Measurements from ENCODE around the gene SIL1. TPM values are rescaled to one million over a fixed set of nuclear protein-coding genes. Genes with fewer than 3 reads are reported as not detected.
"Not testable (repeated sequence)": the region's sequence is repeated elsewhere in the genome, so short reads cannot be mapped to it uniquely, and the experiment has no call there.

SIL1 gene
- total and polyA plus RNA-seq, 10 donors: 23.4 to 42.3 (median 32.6) TPM

DNA sequence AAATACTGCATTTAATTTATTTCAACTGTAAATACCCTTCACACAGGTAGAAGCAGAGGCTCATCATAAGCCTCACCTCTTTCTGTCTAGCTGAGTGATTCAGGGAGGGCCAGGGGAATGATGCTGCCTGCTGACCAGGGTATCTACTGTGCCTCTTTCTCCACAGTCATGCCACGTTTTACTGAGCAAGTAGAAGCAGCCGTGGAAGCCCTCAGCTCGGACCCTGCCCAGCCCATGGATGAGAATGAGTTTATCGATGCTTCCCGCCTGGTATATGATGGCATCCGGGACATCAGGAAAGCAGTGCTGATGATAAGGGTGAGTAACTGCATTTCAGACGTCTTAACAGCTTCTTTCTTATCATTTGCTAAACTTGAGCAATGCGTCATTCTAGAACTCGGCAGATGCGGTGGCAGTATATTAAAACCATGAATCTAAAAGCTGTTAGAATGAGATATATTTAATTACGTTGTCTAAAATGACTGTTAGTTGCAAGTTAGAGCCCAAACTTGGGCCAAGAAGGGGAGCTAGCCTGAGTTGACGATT, 273.0 kb downstream of the SIL1 start:
- no peaks in the 10 kb centered on the region for H3K9me3 ChIP-seq
- H3K27ac ChIP-seq: no peak overlapping the region
- 90 to 96% (median 95%) methylated on average over 12 of the region's 12 CpGs for WGBS, 5 donors
- H3K27me3 ChIP-seq (replicated peaks in 1 of 7): no peaks in the 10 kb centered on the region
- no peak overlapping the region for H3K4me3 ChIP-seq
- peaks cover 0 to 82% (median 46%) of the 10 kb centered on the region in 6 donors for H3K36me3 ChIP-seq
- intact Hi-C loops (cut with DNase I; ENCODE audit: low total_unique reads): loop anchor here (10.0 kb wide), 1 partner anchor 90 kb away; no protein-coding TSS in a partner anchor
- DNase-seq: no peak
- TF ChIP-seq POLR2A (IDR thresholded peaks at IDR 0.05): no peak
- TF ChIP-seq, protein P1, sequence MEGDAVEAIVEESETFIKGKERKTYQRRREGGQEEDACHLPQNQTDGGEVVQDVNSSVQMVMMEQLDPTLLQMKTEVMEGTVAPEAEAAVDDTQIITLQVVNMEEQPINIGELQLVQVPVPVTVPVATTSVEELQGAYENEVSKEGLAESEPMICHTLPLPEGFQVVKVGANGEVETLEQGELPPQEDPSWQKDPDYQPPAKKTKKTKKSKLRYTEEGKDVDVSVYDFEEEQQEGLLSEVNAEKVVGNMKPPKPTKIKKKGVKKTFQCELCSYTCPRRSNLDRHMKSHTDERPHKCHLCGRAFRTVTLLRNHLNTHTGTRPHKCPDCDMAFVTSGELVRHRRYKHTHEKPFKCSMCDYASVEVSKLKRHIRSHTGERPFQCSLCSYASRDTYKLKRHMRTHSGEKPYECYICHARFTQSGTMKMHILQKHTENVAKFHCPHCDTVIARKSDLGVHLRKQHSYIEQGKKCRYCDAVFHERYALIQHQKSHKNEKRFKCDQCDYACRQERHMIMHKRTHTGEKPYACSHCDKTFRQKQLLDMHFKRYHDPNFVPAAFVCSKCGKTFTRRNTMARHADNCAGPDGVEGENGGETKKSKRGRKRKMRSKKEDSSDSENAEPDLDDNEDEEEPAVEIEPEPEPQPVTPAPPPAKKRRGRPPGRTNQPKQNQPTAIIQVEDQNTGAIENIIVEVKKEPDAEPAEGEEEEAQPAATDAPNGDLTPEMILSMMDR (IDR thresholded peaks at IDR 0.05 in 8 of 11, conservative IDR thresholded peaks at IDR 0.05 in 3 of 11): no peak
- peaks cover 0 to 15% (median 5%) of the 10 kb centered on the region in 6 donors for H3K4me1 ChIP-seq

DNA sequence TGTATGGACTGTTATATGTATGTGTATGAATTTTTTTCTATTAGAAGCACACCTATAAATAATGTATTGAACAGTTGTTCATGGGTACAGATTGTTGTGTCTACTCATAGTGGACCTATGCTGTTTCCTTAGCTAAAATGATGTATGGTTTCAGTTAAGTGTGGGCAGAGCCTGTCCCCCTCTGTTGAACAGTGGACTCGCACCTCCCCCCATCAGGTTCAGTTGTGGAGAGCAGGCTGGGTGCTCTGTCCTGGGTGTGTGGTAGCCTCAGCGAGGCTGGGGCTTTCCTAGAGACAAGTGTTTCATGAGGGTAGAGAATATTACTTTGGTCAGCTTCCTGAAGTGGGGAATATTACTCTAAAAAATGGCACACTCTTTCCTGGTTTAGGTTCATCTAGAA, 275.7 kb downstream of the SIL1 start:
- H3K4me3 ChIP-seq: no peak overlapping the region
- H3K4me1 ChIP-seq: peaks cover 0 to 5% (median under 1%) of the 10 kb centered on the region in 6 donors
- TF ChIP-seq, protein P1 (IDR thresholded peaks at IDR 0.05 in 8 of 11, conservative IDR thresholded peaks at IDR 0.05 in 3 of 11): no peak
- no peak for TF ChIP-seq POLR2A (IDR thresholded peaks at IDR 0.05)
- TF ChIP-seq POLR2AphosphoS5 (IDR thresholded peaks at IDR 0.05): no peak
- intact Hi-C loops (cut with DNase I; ENCODE audit: low total_unique reads): loop anchor here (10.0 kb wide), 1 partner anchor 88 kb away; no protein-coding TSS in a partner anchor
- no peak for DNase-seq
- WGBS, 5 donors: 74 to 95% (median 90%) methylated on average over 2 of the region's 2 CpGs
- H3K27me3 ChIP-seq (replicated peaks in 1 of 7): no peaks in the 10 kb centered on the region
- no peak overlapping the region for H3K27ac ChIP-seq
- H3K9me3 ChIP-seq: no peaks in the 10 kb centered on the region
- H3K36me3 ChIP-seq: peaks cover 0 to 80% (median 34%) of the 10 kb centered on the region in 6 donors

DNA sequence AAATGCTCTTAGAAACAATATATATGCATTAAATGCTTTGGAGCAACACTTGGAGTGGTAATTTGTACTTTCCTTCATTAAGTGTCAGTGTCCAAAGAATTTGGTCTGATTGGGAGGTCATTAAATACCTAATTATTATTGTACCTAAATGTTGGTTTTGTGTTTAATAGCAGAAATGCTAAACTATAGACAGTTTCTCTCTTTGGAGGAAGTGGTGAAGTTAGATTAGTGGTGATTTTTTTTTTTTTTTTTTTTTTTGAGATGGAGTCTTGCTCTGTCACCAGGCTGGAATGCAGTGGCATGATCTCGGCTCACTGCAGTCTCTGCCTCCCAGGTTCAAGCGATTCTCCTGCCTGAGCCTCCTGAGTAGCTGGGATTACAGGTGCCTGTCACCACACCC, 276.8 kb downstream of the SIL1 start:
- intact Hi-C loops (cut with DNase I; ENCODE audit: low total_unique reads): loop anchor here (10.0 kb wide), 1 partner anchor 87 kb away; no protein-coding TSS in a partner anchor

DNA sequence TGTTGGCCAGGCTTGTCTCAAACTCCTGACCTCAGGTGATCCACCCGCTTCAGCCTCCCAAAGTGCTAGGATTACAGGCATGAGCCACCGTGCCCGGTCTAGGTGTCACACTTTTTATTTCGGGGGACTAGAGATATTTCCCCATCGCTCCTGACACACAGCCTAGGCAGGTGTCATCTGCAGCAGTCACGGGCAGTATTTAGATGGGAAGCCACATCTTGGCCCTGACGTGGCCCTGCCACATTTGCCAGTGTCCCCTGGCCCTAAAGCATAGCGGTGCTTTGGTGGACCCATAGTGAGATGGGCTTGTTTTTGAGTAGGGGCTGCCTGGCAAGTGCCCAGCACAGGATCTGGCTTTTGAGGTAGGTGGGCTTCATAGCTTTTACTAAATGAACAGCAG, 278.0 kb downstream of the SIL1 start:
- TF ChIP-seq, protein P1 (IDR thresholded peaks at IDR 0.05 in 8 of 11, conservative IDR thresholded peaks at IDR 0.05 in 3 of 11): no peak
- no peak for TF ChIP-seq POLR2A (IDR thresholded peaks at IDR 0.05)
- no peak for TF ChIP-seq POLR2AphosphoS5 (IDR thresholded peaks at IDR 0.05)
- Histone ChIP-seq H3K4me3 (no peak overlapping the region), H3K9me3 (no peaks in the 10 kb centered on the region), H3K4me1 (no peaks in the 10 kb centered on the region), H3K27me3 (replicated peaks in 1 of 7) (no peaks in the 10 kb centered on the region), H3K27ac (no peak overlapping the region), H3K36me3 (peaks cover 0 to 57% (median 17%) of the 10 kb centered on the region in 6 donors)
- intact Hi-C loops (cut with DNase I; ENCODE audit: low total_unique reads): loop anchor here (10.0 kb wide), 1 partner anchor 85 kb away; no protein-coding TSS in a partner anchor
- WGBS, 5 donors: 87 to 99% (median 97%) methylated on average over 7 to 8 of the region's 8 CpGs
- no peak for DNase-seq

More for the DNA sequence above, 276.8 kb downstream of the SIL1 start:
- not testable (repeated sequence) for H3K27me3 ChIP-seq (replicated peaks in 1 of 7); H3K9me3 ChIP-seq; DNase-seq; H3K4me3 ChIP-seq; H3K4me1 ChIP-seq; H3K27ac ChIP-seq
- H3K36me3 ChIP-seq: peaks cover 0 to 69% (median 29%) of the 10 kb centered on the region in 6 donors
- 87 to 94% (median 91%) methylated on average over 2 of the region's 2 CpGs for WGBS, 5 donors

Measured in spleen (tissue), 11 donors.